PC-3 (cell line): ENCODE data around the gene TMEM41A. TPM values are rescaled to one million over a fixed set of nuclear protein-coding genes. Genes with fewer than 3 reads are reported as not detected.

ENCODE experiments used
- ATAC-seq: fragments of 200-7000 bp; cut with Tn5 transposase; 2 replicates; pipeline ENCODE4 v1.9.1; 2020; ENCODE audit warnings: mild to moderate bottlenecking, moderate library complexity
- BruUV-seq: library from RNA; stranded (reverse); fragments of 400-500 nt; replicated peaks from 2 replicates; lab custom pipeline; 2021; lab: Mats Ljungman, UMichigan
- CTCF ChIA-PET: fragments of 300-600 bp; sonication (Branson Sonifier 250); formaldehyde crosslinking; loops from one replicate; lab custom pipeline; 2022; ENCODE audit warnings: antibody characterized with exemption; lab: Charles Lee
- POLR2A ChIA-PET: fragments of 300-600 bp; sonication (Branson Sonifier 250); formaldehyde crosslinking; loops from one replicate; lab custom pipeline; 2022; ENCODE audit warnings: antibody characterized with exemption; ENCODE audit not compliant: unreplicated experiment; lab: Charles Lee
- DNase-seq: peaks from one replicate; pipeline ENCODE4 v3.0.0-alpha.2; 2015
- H2AFZ ChIP-seq: fragments of 300-600 bp; sonication (generic); 2 replicates; pipeline ENCODE4 v1.6.0; 2016; ENCODE audit warnings: antibody characterized with exemption, low read length
- H3F3A ChIP-seq: fragments of 300-600 bp; sonication (generic); one replicate; pipeline ENCODE4 v1.6.0; 2017; ENCODE audit warnings: antibody characterized with exemption, low read length, control low read depth, mild to moderate bottlenecking; ENCODE audit not compliant: unreplicated experiment
- H3K27ac ChIP-seq: fragments of 300-600 bp; sonication (generic); 2 replicates; pipeline ENCODE4 v1.5.1; 2016; ENCODE audit warnings: mild to moderate bottlenecking, low read length
- H3K27me3 ChIP-seq: fragments of 300-600 bp; sonication (generic); 2 replicates; pipeline ENCODE4 v1.6.1; 2016; ENCODE audit warnings: low read length, mixed read lengths
- H3K36me3 ChIP-seq: fragments of 300-600 bp; sonication (generic); 2 replicates; pipeline ENCODE4 v1.6.1; 2016; ENCODE audit warnings: low read depth, mixed run types, low read length, mixed read lengths
- H3K4me1 ChIP-seq: fragments of 300-600 bp; sonication (generic); 2 replicates; pipeline ENCODE4 v1.5.1; 2016; ENCODE audit warnings: low read length; ENCODE audit not compliant: insufficient read depth
- H3K4me2 ChIP-seq: fragments of 300-600 bp; sonication (generic); 2 replicates; pipeline ENCODE4 v1.6.0; 2016; ENCODE audit warnings: low read length
- H3K4me3 ChIP-seq: fragments of 300-600 bp; sonication (generic); 2 replicates; pipeline ENCODE4 v1.5.1; 2016; ENCODE audit warnings: mild to moderate bottlenecking, low read length, mixed read lengths
- H3K79me2 ChIP-seq: fragments of 300-600 bp; sonication (generic); 2 replicates; pipeline ENCODE4 v1.6.1; 2017; ENCODE audit warnings: low read length, mixed read lengths
- H3K9ac ChIP-seq: fragments of 300-600 bp; sonication (generic); 2 replicates; pipeline ENCODE4 v1.6.0; 2016; ENCODE audit warnings: mild to moderate bottlenecking, low read length
- H3K9me2 ChIP-seq: fragments of 300-600 bp; sonication (generic); replicated peaks from 2 replicates; pipeline ENCODE4 v1.6.1; 2016; ENCODE audit warnings: mixed run types, low read length, mixed read lengths
- H3K9me3 ChIP-seq: fragments of 300-600 bp; sonication (generic); 2 replicates; pipeline ENCODE4 v1.6.1; 2016; ENCODE audit warnings: low read length, mixed read lengths
- H4K20me1 ChIP-seq: fragments of 300-600 bp; sonication (generic); 2 replicates; pipeline ENCODE4 v1.6.1; 2016; ENCODE audit warnings: low read length, mixed read lengths
- EZH2 ChIP-seq: fragments of 300-600 bp; sonication (generic); IDR thresholded peaks from one replicate; pipeline ENCODE4 v1.6.1; 2017; ENCODE audit warnings: antibody characterized with exemption, mild to moderate bottlenecking, low read length; ENCODE audit not compliant: unreplicated experiment
- EZH2phosphoT487 ChIP-seq: fragments of 300-600 bp; sonication (generic); IDR thresholded peaks from 2 replicates; pipeline ENCODE4 v1.6.1; 2018; ENCODE audit warnings: mild to moderate bottlenecking, antibody characterized with exemption, low read length, borderline replicate concordance
- intact Hi-C: fragments of 100-400 bp; cut with micrococcal nuclease; formaldehyde crosslinking; loops from 2 replicates; pipeline ENCODE4 v1.9.0; 2023
- total RNA-seq: library from RNA; depleted of rRNA; stranded (reverse); fragments of >200 nt; gene quantifications from 2 replicates; pipeline ENCODE4 v1.2.3, GENCODE V29; 2014
- TF ChIP-seq, protein P1 (sequence below): fragments of 300-600 bp; sonication (generic); conservative IDR thresholded peaks from 2 replicates; pipeline ENCODE4 v1.5.1; 2017; ENCODE audit warnings: antibody characterized with exemption, low read depth, mild to moderate bottlenecking, low read length

Gene TMEM41A
- total RNA-seq, 1 experiment from 2014 or later, result 25.3 TPM

DNA sequence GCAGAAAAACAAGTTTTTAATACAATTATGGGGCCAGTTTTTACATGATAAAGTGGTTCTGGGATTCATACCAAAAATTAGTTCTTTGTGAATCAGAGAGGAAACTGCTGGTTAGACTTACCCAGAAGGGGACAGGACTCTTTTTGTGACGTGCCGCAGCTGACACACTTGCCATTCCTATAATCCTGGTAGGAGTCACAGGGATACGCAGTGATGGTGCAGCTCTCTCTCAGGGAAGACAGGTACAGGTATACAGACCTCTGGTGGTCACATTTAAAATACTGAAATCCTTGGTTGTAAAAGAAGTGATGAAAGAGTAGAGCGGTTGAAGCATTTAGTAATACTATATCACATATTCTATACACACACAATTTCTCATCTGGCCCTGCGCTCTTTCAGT lies 20.2 kb upstream of the TMEM41A start:
- intact Hi-C loops, result no loop called here
- ATAC-seq, result peak; percentile 67

DNA sequence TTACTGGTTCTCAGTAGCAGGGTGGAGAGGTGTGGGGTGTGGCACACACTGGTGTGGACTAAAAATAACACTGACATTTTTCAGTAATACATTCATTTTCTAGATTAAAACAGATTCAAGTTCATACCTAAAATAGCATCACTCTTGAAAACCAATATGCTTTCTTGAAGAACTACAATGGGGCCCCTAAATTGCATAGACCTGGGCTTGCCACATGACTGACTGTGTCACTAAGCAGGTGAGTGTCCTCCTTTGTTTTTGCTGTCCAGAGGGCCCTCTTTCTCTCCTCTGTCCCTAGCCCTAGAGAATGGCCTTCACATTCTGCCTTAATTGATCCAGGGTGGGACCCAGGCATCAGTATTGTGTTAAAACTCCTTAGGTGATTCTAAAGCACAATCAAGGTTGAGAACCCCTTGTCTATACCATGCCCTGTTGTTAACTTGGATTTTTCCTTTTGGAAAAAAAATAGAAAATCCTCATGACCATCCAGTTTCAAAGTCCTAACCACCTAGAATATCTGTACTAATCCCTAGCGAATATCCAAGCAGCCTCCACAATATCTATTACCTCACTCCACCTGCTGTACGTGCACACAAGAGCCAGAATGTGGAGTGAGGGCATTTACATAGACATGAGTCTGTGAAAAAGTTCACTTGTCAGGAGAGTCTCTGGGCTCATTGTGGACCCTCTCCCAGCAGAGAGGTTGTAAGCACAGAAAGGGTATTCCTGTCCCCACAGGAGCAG lies 18.7 kb upstream of the TMEM41A start:
- H3K4me3 ChIP-seq, result no peak overlapping the region
- no peaks in the 10 kb centered on the region for H3K27me3 ChIP-seq
- no peaks in the 10 kb centered on the region for H3K79me2 ChIP-seq
- POLR2A ChIA-PET, result interaction anchor here (0.5 kb wide), 1 partner anchor 1104 kb away, joined by 6 read pairs; no protein-coding TSS in a partner anchor
- H3K36me3 ChIP-seq, result no peaks in the 10 kb centered on the region
- TF ChIP-seq EZH2phosphoT487, result no peak
- no TSS peak for BruUV-seq
- H2AFZ ChIP-seq, result no peak overlapping the region
- CTCF ChIA-PET, result no interaction called here
- H3K4me2 ChIP-seq, result no peak overlapping the region
- no peaks in the 10 kb centered on the region for H3K4me1 ChIP-seq
- ATAC-seq (no peak), DNase-seq (no peak)
- H3K27ac ChIP-seq, result no peak overlapping the region
- no peaks in the 10 kb centered on the region for H4K20me1 ChIP-seq
- H3K9ac ChIP-seq, result no peak overlapping the region
- no peaks in the 10 kb centered on the region for H3K9me2 ChIP-seq
- intact Hi-C loops, result no loop called here
- no peaks in the 10 kb centered on the region for H3F3A ChIP-seq
- no peaks in the 10 kb centered on the region for H3K9me3 ChIP-seq

More for the DNA sequence above, 20.2 kb upstream of the TMEM41A start:
- DNase-seq, result no peak
- Histone ChIP-seq H3K36me3 (no peaks in the 10 kb centered on the region), H3K27ac (no peak overlapping the region), H4K20me1 (no peaks in the 10 kb centered on the region), H3K4me1 (no peaks in the 10 kb centered on the region), H3K9me2 (no peaks in the 10 kb centered on the region), H3K4me3 (no peak overlapping the region), H3K4me2 (no peak overlapping the region), H3K27me3 (no peaks in the 10 kb centered on the region), H3K9ac (no peak overlapping the region), H3K9me3 (no peaks in the 10 kb centered on the region), H3F3A (no peaks in the 10 kb centered on the region), H2AFZ (no peak overlapping the region), H3K79me2 (no peaks in the 10 kb centered on the region)
- ChIA-PET POLR2A (no interaction called here), CTCF (no interaction called here)
- TF ChIP-seq EZH2phosphoT487 (no peak), EZH2 (no peak)
- TF ChIP-seq, protein P1, sequence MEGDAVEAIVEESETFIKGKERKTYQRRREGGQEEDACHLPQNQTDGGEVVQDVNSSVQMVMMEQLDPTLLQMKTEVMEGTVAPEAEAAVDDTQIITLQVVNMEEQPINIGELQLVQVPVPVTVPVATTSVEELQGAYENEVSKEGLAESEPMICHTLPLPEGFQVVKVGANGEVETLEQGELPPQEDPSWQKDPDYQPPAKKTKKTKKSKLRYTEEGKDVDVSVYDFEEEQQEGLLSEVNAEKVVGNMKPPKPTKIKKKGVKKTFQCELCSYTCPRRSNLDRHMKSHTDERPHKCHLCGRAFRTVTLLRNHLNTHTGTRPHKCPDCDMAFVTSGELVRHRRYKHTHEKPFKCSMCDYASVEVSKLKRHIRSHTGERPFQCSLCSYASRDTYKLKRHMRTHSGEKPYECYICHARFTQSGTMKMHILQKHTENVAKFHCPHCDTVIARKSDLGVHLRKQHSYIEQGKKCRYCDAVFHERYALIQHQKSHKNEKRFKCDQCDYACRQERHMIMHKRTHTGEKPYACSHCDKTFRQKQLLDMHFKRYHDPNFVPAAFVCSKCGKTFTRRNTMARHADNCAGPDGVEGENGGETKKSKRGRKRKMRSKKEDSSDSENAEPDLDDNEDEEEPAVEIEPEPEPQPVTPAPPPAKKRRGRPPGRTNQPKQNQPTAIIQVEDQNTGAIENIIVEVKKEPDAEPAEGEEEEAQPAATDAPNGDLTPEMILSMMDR, result peak; percentile 35; the same call in 1 of the 2 replicates
- BruUV-seq, result no TSS peak

DNA sequence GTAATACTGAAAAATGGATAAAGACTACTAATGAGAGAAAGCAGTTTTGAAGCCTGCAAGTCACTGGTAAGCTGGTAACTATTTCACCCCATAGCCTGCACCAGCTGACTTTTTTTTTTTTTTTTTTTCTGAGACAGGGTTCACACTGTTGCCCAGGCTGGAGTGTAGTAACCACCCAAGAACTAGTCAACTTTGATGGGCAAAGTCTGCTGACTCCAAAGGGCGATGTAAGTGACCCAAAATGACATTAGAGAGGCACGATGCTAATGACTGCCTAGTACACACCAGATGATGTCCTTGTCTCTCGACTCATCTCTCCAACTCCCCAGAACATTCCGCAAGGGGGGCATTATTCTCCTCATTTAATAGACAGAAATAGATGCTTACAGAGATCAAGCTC lies 12.9 kb upstream of the TMEM41A start:
- Histone ChIP-seq H3K9me2 (no peaks in the 10 kb centered on the region), H2AFZ (no peak overlapping the region), H3K4me3 (no peak overlapping the region), H3K27ac (no peak overlapping the region), H3K79me2 (no peaks in the 10 kb centered on the region), H3K4me2 (no peak overlapping the region), H3K4me1 (no peaks in the 10 kb centered on the region), H3K27me3 (no peaks in the 10 kb centered on the region), H3K9ac (no peak overlapping the region), H4K20me1 (no peaks in the 10 kb centered on the region), H3K36me3 (no peaks in the 10 kb centered on the region), H3F3A (no peaks in the 10 kb centered on the region), H3K9me3 (no peaks in the 10 kb centered on the region)
- ATAC-seq (no peak), DNase-seq (no peak)
- no peak for TF ChIP-seq EZH2
- TF ChIP-seq, protein P1, result no peak
- no peak for TF ChIP-seq EZH2phosphoT487
- CTCF ChIA-PET, result no interaction called here
- POLR2A ChIA-PET, result no interaction called here
- BruUV-seq, result no TSS peak
- intact Hi-C loops, result no loop called here
